HG03354 (cell line): ENCODE data around the gene GALNT9.

ENCODE experiments used
- ATAC-seq: cut with Tn5 transposase; IDR thresholded peaks from one replicate; pipeline ENCODE4 v1.9.1; 2021; ENCODE audit warnings: mild to moderate bottlenecking; ENCODE audit not compliant: unreplicated experiment, poor library complexity, severe bottlenecking

Gene GALNT9

GRCh38 chr12:132345561-132346200 is 16.3 kb upstream of the GALNT9 start:
- ATAC-seq, result no peak

- no peak for ATAC-seq
Observed at GRCh38 chr12:132345126-132345525, 15.7 kb upstream of the GALNT9 start.

- no peak for ATAC-seq
Observed at GRCh38 chr12:132344601-132345000, 15.2 kb upstream of the GALNT9 start.

- no peak for ATAC-seq
Observed at GRCh38 chr12:132344181-132344580, 14.8 kb upstream of the GALNT9 start.

GRCh38 chr12:132343294-132344004 is 14.1 kb upstream of the GALNT9 start:
- no peak for ATAC-seq

GRCh38 chr12:132342251-132343227 is 13.2 kb upstream of the GALNT9 start:
- ATAC-seq, result no peak

- ATAC-seq, result no peak
Observed at GRCh38 chr12:132341318-132342050, 12.1 kb upstream of the GALNT9 start.

- ATAC-seq, result no peak
Observed at GRCh38 chr12:132340266-132341035, 11.1 kb upstream of the GALNT9 start.

- no peak for ATAC-seq
Observed at GRCh38 chr12:132339856-132340255, 10.5 kb upstream of the GALNT9 start.

GRCh38 chr12:132338781-132339180 is 9.4 kb upstream of the GALNT9 start:
- ATAC-seq, result no peak

- no peak for ATAC-seq
Observed at GRCh38 chr12:132338311-132338710, 8.9 kb upstream of the GALNT9 start.

- no peak for ATAC-seq
Observed at GRCh38 chr12:132337557-132337956, 8.2 kb upstream of the GALNT9 start.

- no peak for ATAC-seq
Observed at GRCh38 chr12:132336451-132337413, 7.3 kb upstream of the GALNT9 start.

- ATAC-seq, result no peak
Observed at GRCh38 chr12:132335179-132335756, 5.9 kb upstream of the GALNT9 start.

GRCh38 chr12:132333766-132334165 is 4.4 kb upstream of the GALNT9 start:
- no peak for ATAC-seq

GRCh38 chr12:132333273-132333672 is 3.9 kb upstream of the GALNT9 start:
- ATAC-seq, result no peak

- ATAC-seq, result no peak
Observed at GRCh38 chr12:132330549-132330881, 1.1 kb upstream of the GALNT9 start.
